ENCODE results near the gene ZDHHC21.

Gene ZDHHC21

GRCh38 chr9:14584571-14584970 lies 108.7 kb downstream of the ZDHHC21 start:
- H3K4me2 ChIP-seq (ENCODE audit: insufficient read depth, low read length), result no peak overlapping the region
- no peak for TF ChIP-seq CTCF (IDR thresholded peaks at IDR 0.05; ENCODE audit: borderline replicate concordance, extremely low read depth, low read length, poor library complexity, severe bottlenecking)
- no peak for TF ChIP-seq EZH2 (IDR thresholded peaks at IDR 0.05; ENCODE audit: borderline replicate concordance, low read depth, low read length, severe bottlenecking)
- no peak overlapping the region for H3K9ac ChIP-seq (ENCODE audit: low read depth, low read length)
- no peak overlapping the region for H3K27ac ChIP-seq (ENCODE audit: low read length)
- H3K4me1 ChIP-seq (ENCODE audit: insufficient read depth, low read length), result peaks cover 8% of the 10 kb centered on the region; the same call in 1 of the 2 replicates
- DNase-seq, result no peak
- ATAC-seq (ENCODE audit: insufficient read depth, low read depth), result no peak
- no peaks in the 10 kb centered on the region for H3K27me3 ChIP-seq (ENCODE audit: insufficient read depth, low read length, poor library complexity)
- H3K4me3 ChIP-seq (ENCODE audit: low read depth in 1 of 2, low read length in 2 of 2), result no peak overlapping the region
- no peaks in the 10 kb centered on the region for H3K9me3 ChIP-seq (ENCODE audit: insufficient read depth, low read length, severe bottlenecking)
- H3K79me2 ChIP-seq (ENCODE audit: insufficient read depth, low read length), result no peaks in the 10 kb centered on the region
- H2AFZ ChIP-seq (ENCODE audit: low read depth, low read length), result no peak overlapping the region
- no peaks in the 10 kb centered on the region for H4K20me1 ChIP-seq (ENCODE audit: insufficient read depth, low read length)
- H3K36me3 ChIP-seq (ENCODE audit: insufficient read depth, low read length), result no peaks in the 10 kb centered on the region

GRCh38 chr9:14578030-14578429 lies 115.2 kb downstream of the ZDHHC21 start:
- no peaks in the 10 kb centered on the region for H3K27me3 ChIP-seq (ENCODE audit: insufficient read depth, low read length, poor library complexity)
- H3K79me2 ChIP-seq (ENCODE audit: insufficient read depth, low read length), result no peaks in the 10 kb centered on the region
- ATAC-seq (ENCODE audit: insufficient read depth, low read depth), result no peak
- H3K4me2 ChIP-seq (ENCODE audit: insufficient read depth, low read length), result no peak overlapping the region
- no peaks in the 10 kb centered on the region for H3K4me1 ChIP-seq (ENCODE audit: insufficient read depth, low read length)
- no peak overlapping the region for H3K4me3 ChIP-seq (ENCODE audit: low read depth in 1 of 2, low read length in 2 of 2)
- no peaks in the 10 kb centered on the region for H3K36me3 ChIP-seq (ENCODE audit: insufficient read depth, low read length)
- H4K20me1 ChIP-seq (ENCODE audit: insufficient read depth, low read length), result no peaks in the 10 kb centered on the region
- H3K9me3 ChIP-seq (ENCODE audit: insufficient read depth, low read length, severe bottlenecking), result peaks cover 4% of the 10 kb centered on the region
- no peak for TF ChIP-seq CTCF (IDR thresholded peaks at IDR 0.05; ENCODE audit: borderline replicate concordance, extremely low read depth, low read length, poor library complexity, severe bottlenecking)
- TF ChIP-seq EZH2 (IDR thresholded peaks at IDR 0.05; ENCODE audit: borderline replicate concordance, low read depth, low read length, severe bottlenecking), result no peak
- H2AFZ ChIP-seq (ENCODE audit: low read depth, low read length), result no peak overlapping the region
- DNase-seq, result no peak
- no peak overlapping the region for H3K9ac ChIP-seq (ENCODE audit: low read depth, low read length)
- H3K27ac ChIP-seq (ENCODE audit: low read length), result no peak overlapping the region

- Histone ChIP-seq H4K20me1 (ENCODE audit: insufficient read depth, low read length) (no peaks in the 10 kb centered on the region), H3K36me3 (ENCODE audit: insufficient read depth, low read length) (no peaks in the 10 kb centered on the region), H3K27ac (ENCODE audit: low read length) (no peak overlapping the region), H3K4me2 (ENCODE audit: insufficient read depth, low read length) (no peak overlapping the region), H3K4me1 (ENCODE audit: insufficient read depth, low read length) (no peaks in the 10 kb centered on the region), H3K27me3 (ENCODE audit: insufficient read depth, low read length, poor library complexity) (no peaks in the 10 kb centered on the region), H3K9ac (ENCODE audit: low read depth, low read length) (no peak overlapping the region), H3K9me3 (ENCODE audit: insufficient read depth, low read length, severe bottlenecking) (peaks cover 4% of the 10 kb centered on the region), H2AFZ (ENCODE audit: low read depth, low read length) (no peak overlapping the region), H3K4me3 (ENCODE audit: low read depth in 1 of 2, low read length in 2 of 2) (no peak overlapping the region), H3K79me2 (ENCODE audit: insufficient read depth, low read length) (no peaks in the 10 kb centered on the region)
- TF ChIP-seq EZH2 (IDR thresholded peaks at IDR 0.05; ENCODE audit: borderline replicate concordance, low read depth, low read length, severe bottlenecking) (no peak), CTCF (IDR thresholded peaks at IDR 0.05; ENCODE audit: borderline replicate concordance, extremely low read depth, low read length, poor library complexity, severe bottlenecking) (no peak)
- no peak for DNase-seq
- ATAC-seq (ENCODE audit: insufficient read depth, low read depth), result no peak
These were observed 119.1 kb downstream of the ZDHHC21 start for GRCh38 chr9:14574173-14574572.

- no peak for DNase-seq
- no peak for ATAC-seq (ENCODE audit: insufficient read depth, low read depth)
- Histone ChIP-seq H3K27me3 (ENCODE audit: insufficient read depth, low read length, poor library complexity) (no peaks in the 10 kb centered on the region), H2AFZ (ENCODE audit: low read depth, low read length) (no peak overlapping the region), H4K20me1 (ENCODE audit: insufficient read depth, low read length) (no peaks in the 10 kb centered on the region), H3K79me2 (ENCODE audit: insufficient read depth, low read length) (no peaks in the 10 kb centered on the region), H3K36me3 (ENCODE audit: insufficient read depth, low read length) (no peaks in the 10 kb centered on the region), H3K4me2 (ENCODE audit: insufficient read depth, low read length) (no peak overlapping the region), H3K9me3 (ENCODE audit: insufficient read depth, low read length, severe bottlenecking) (peaks cover under 1% of the 10 kb centered on the region), H3K4me1 (ENCODE audit: insufficient read depth, low read length) (no peaks in the 10 kb centered on the region), H3K9ac (ENCODE audit: low read depth, low read length) (no peak overlapping the region), H3K27ac (ENCODE audit: low read length) (no peak overlapping the region), H3K4me3 (ENCODE audit: low read depth in 1 of 2, low read length in 2 of 2) (no peak overlapping the region)
- TF ChIP-seq EZH2 (IDR thresholded peaks at IDR 0.05; ENCODE audit: borderline replicate concordance, low read depth, low read length, severe bottlenecking), result no peak
- TF ChIP-seq CTCF (IDR thresholded peaks at IDR 0.05; ENCODE audit: borderline replicate concordance, extremely low read depth, low read length, poor library complexity, severe bottlenecking), result no peak
These were observed 119.9 kb downstream of the ZDHHC21 start for GRCh38 chr9:14573319-14573718.

Measured in DND-41 (cell line).